ENCODE measurements around the gene SEMA6C. TPM values are rescaled to one million over a fixed set of nuclear protein-coding genes. Genes with fewer than 3 reads are reported as not detected.

SEMA6C gene
- total RNA-seq, 1 donor from 2014 or later = 10.1 TPM

GRCh38 chr1:151134396-151134795 is 12.0 kb downstream of the SEMA6C start:
- no peak for TF ChIP-seq POLR2AphosphoS5 (IDR thresholded peaks at IDR 0.05; ENCODE audit: insufficient read depth in 1 of 2, low read depth in 1 of 2)
- TF ChIP-seq POLR2A (IDR thresholded peaks at IDR 0.05) = no peak
- TF ChIP-seq, protein P1, sequence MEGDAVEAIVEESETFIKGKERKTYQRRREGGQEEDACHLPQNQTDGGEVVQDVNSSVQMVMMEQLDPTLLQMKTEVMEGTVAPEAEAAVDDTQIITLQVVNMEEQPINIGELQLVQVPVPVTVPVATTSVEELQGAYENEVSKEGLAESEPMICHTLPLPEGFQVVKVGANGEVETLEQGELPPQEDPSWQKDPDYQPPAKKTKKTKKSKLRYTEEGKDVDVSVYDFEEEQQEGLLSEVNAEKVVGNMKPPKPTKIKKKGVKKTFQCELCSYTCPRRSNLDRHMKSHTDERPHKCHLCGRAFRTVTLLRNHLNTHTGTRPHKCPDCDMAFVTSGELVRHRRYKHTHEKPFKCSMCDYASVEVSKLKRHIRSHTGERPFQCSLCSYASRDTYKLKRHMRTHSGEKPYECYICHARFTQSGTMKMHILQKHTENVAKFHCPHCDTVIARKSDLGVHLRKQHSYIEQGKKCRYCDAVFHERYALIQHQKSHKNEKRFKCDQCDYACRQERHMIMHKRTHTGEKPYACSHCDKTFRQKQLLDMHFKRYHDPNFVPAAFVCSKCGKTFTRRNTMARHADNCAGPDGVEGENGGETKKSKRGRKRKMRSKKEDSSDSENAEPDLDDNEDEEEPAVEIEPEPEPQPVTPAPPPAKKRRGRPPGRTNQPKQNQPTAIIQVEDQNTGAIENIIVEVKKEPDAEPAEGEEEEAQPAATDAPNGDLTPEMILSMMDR (IDR thresholded peaks at IDR 0.05) = no peak
- H3K4me1 ChIP-seq = peaks cover 19% of the 10 kb centered on the region
- intact Hi-C loops (cut with DNase I) = no loop called here
- H3K36me3 ChIP-seq = no peaks in the 10 kb centered on the region
- no peak for DNase-seq (ENCODE audit: extremely low spot score in 2 of 2)
- no peaks in the 10 kb centered on the region for H3K9me3 ChIP-seq
- no peak overlapping the region for H3K27ac ChIP-seq
- no peaks in the 10 kb centered on the region for H3K27me3 ChIP-seq
- no peak overlapping the region for H3K4me3 ChIP-seq

- H3K9me3 ChIP-seq = no peaks in the 10 kb centered on the region
- peaks cover 19% of the 10 kb centered on the region for H3K4me1 ChIP-seq
- peak overlapping the region; percentile 46 to 50 for H3K4me3 ChIP-seq
- intact Hi-C loops (cut with DNase I) = no loop called here
- no peaks in the 10 kb centered on the region for H3K36me3 ChIP-seq
- peak overlapping the region; percentile 71 for H3K27ac ChIP-seq
- TF ChIP-seq, protein P1 (IDR thresholded peaks at IDR 0.05) = no peak
- TF ChIP-seq POLR2AphosphoS5 (IDR thresholded peaks at IDR 0.05; ENCODE audit: insufficient read depth in 1 of 2, low read depth in 1 of 2) = no peak
- no peak for TF ChIP-seq POLR2A (IDR thresholded peaks at IDR 0.05)
- no peaks in the 10 kb centered on the region for H3K27me3 ChIP-seq
- DNase-seq (ENCODE audit: extremely low spot score in 2 of 2) = no peak
These were observed 13.2 kb downstream of the SEMA6C start for GRCh38 chr1:151133018-151133806.

DNA sequence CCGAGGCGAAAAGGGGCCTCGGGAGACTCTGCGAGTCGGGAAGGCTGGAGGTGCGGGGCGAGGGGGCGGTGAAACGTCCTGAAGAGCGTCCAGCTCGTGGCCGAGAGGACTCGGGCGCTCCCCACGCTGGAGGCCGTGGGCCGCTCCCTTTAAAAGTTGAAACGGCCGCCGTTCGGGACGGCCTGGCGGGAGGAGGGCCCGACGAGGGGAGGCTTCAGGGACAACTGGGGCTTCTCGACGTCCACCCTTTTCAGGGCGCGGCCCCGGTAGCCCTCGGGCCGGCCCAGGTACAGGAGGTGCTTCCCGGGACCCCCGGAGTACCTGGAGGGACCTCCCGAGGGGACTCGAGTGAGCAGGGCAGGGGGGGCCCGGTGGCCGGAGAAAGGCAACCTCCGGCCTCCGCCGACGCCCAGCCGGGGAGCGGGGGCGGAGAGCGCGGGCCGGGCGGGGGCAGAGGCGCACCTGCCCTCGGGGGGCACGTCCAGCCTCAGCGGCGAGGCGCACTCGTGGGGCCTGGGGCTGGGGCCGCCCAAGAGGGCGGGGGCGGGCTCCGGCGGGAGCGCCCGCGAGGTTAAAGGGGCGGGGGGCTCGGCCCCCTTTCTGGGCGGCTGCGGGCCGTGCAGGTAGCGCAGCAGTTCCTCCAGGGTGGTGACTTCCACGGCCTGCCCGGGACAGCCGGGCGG is 14.0 kb downstream of the SEMA6C start:
- TF ChIP-seq POLR2A (IDR thresholded peaks at IDR 0.05) = no peak
- TF ChIP-seq POLR2AphosphoS5 (IDR thresholded peaks at IDR 0.05; ENCODE audit: insufficient read depth in 1 of 2, low read depth in 1 of 2) = no peak
- TF ChIP-seq, protein P1 (IDR thresholded peaks at IDR 0.05) = no peak
- no peak for DNase-seq (ENCODE audit: extremely low spot score in 2 of 2)
- H3K4me3 ChIP-seq = peak overlapping the region; percentile 46 to 50
- intact Hi-C loops (cut with DNase I) = no loop called here
- no peaks in the 10 kb centered on the region for H3K36me3 ChIP-seq
- no peaks in the 10 kb centered on the region for H3K27me3 ChIP-seq
- peak overlapping the region; percentile 71 for H3K27ac ChIP-seq
- H3K9me3 ChIP-seq = no peaks in the 10 kb centered on the region
- peaks cover 19% of the 10 kb centered on the region for H3K4me1 ChIP-seq

DNA sequence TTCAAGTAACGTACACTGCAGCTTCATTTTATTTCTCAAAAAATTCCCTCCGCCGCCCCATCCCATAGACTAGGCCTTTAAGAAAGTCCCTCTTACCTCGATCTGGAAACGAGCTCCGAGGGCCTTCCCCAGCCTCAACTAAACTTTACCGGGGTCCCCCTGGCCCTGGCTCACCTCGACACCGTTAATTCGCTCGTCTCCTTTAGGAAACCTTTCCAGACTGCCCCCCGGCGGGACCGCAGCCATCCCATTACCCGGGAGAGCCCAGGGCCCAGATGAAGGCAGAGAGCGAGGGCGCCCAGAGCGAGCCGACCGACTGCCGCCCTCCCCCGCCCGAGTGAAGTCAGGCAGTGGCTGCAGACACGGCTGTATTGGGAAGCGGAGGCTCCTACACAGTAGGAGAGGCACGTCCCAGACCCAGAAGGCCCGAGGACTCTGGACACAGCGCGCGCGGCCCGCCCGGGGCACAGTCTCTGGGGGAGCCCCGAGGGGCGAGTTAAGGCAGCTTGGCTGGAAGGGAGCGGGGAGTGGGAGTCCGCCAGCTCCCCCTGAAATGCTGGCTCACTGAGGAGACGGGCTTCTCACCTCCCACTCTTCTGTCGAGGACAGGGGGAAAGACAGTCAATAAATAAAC is 14.6 kb downstream of the SEMA6C start:
- no peak for DNase-seq (ENCODE audit: extremely low spot score in 2 of 2)
- Histone ChIP-seq H3K4me3 (peak overlapping the region; percentile 46 to 50), H3K27me3 (no peaks in the 10 kb centered on the region), H3K36me3 (no peaks in the 10 kb centered on the region), H3K27ac (peak overlapping the region; percentile 71), H3K9me3 (no peaks in the 10 kb centered on the region), H3K4me1 (peaks cover 19% of the 10 kb centered on the region)
- intact Hi-C loops (cut with DNase I) = no loop called here
- no peak for TF ChIP-seq POLR2A (IDR thresholded peaks at IDR 0.05)
- no peak for TF ChIP-seq POLR2AphosphoS5 (IDR thresholded peaks at IDR 0.05; ENCODE audit: insufficient read depth in 1 of 2, low read depth in 1 of 2)
- TF ChIP-seq, protein P1 (IDR thresholded peaks at IDR 0.05) = no peak

Measured in vagina (tissue), 2 donors.